Thoracic aorta (tissue), 2 donors: ENCODE results near the gene SCGB2A2. TPM values are rescaled to one million over a fixed set of nuclear protein-coding genes. Genes with fewer than 3 reads are reported as not detected.

Experiments
- ATAC-seq: fragments of 150-250 bp; one replicate; pipeline ENCODE4 v1.8.0; 2017; ENCODE audit warnings: low read depth; ENCODE audit not compliant: insufficient number of reproducible peaks, low FRiP score
- DNase-seq: peaks from one replicate; pipeline ENCODE4 v3.0.0-alpha.2; 2020; ENCODE audit warnings: low spot score
- H3K27ac ChIP-seq, 2 donors: fragments of 200-600 bp; sonication (generic); 1 replicate in 1 of 2; 2 replicates in 1 of 2; pipeline ENCODE4 v1.5.1; 2016; ENCODE audit warnings: mild to moderate bottlenecking in 2 of 2, moderate library complexity in 2 of 2
- H3K27me3 ChIP-seq: fragments of 200-600 bp; sonication (generic); replicated peaks from 2 replicates; pipeline ENCODE4 v1.6.0; 2016; ENCODE audit warnings: mild to moderate bottlenecking; ENCODE audit not compliant: insufficient read depth
- H3K36me3 ChIP-seq: fragments of 200-600 bp; sonication (generic); one replicate; pipeline ENCODE4 v1.5.1; 2016
- H3K4me1 ChIP-seq, 2 donors: fragments of 200-600 bp; sonication (generic); 1 replicate in 1 of 2; 2 replicates in 1 of 2; pipeline versions ENCODE4 v1.5.1 to v1.6.0; 2016; ENCODE audit warnings: low read depth in 2 of 2, mild to moderate bottlenecking in 1 of 2; ENCODE audit not compliant: control insufficient read depth in 1 of 2
- H3K4me3 ChIP-seq: fragments of 200-600 bp; sonication (generic); 2 replicates; pipeline ENCODE4 v1.5.1; 2016; ENCODE audit warnings: mild to moderate bottlenecking
- H3K9me3 ChIP-seq: fragments of 200-600 bp; sonication (generic); 2 replicates; pipeline ENCODE4 v1.5.1; 2016
- CTCF ChIP-seq: fragments of 200-600 bp; sonication (generic); IDR thresholded peaks from one replicate; pipeline ENCODE4 v1.5.1; 2019; ENCODE audit warnings: antibody characterized with exemption
- total RNA-seq, 2 donors: library from RNA; depleted of rRNA; stranded (reverse); fragments of >200 nt; gene quantifications; one replicate each; pipeline versions ENCODE4 v1.1.0 to v1.2.3, GENCODE V29; 2016

SCGB2A2 gene
- 1 to 10 TPM in 1 of 2 donors, not detected in 1; 3.7 TPM for total RNA-seq

- no peaks in the 10 kb centered on the region for H3K4me1 ChIP-seq
- DNase-seq (no peak), ATAC-seq (no peak)
- no peak for TF ChIP-seq CTCF
- H3K36me3 ChIP-seq = no peaks in the 10 kb centered on the region
- H3K9me3 ChIP-seq = no peaks in the 10 kb centered on the region
- H3K27ac ChIP-seq = no peak within 1 kb of the TSS
- no peaks in the 10 kb centered on the region for H3K27me3 ChIP-seq
- no peak within 1 kb of the TSS for H3K4me3 ChIP-seq
Measured at GRCh38 chr11:62269654-62270278, at the start of gene SCGB2A2. TSS of gene SCGB2A2 (plus strand) at chr11:62270158. CDS start at chr11:62270217, 59 bp downstream.

GRCh38 chr11:62221498-62221897 lies 48.5 kb upstream of the SCGB2A2 start:
- Histone ChIP-seq H3K4me1 (no peaks in the 10 kb centered on the region), H3K4me3 (no peak overlapping the region), H3K36me3 (no peaks in the 10 kb centered on the region), H3K9me3 (peaks cover 31% of the 10 kb centered on the region), H3K27ac (no peak overlapping the region), H3K27me3 (no peaks in the 10 kb centered on the region)
- no peak for TF ChIP-seq CTCF
- ATAC-seq = no peak
- no peak for DNase-seq

GRCh38 chr11:62223095-62223494 lies 46.9 kb upstream of the SCGB2A2 start:
- ATAC-seq = no peak
- no peak for DNase-seq
- Histone ChIP-seq H3K4me1 (no peaks in the 10 kb centered on the region), H3K27me3 (no peaks in the 10 kb centered on the region), H3K27ac (no peak overlapping the region), H3K36me3 (no peaks in the 10 kb centered on the region), H3K4me3 (no peak overlapping the region), H3K9me3 (peaks cover 31% of the 10 kb centered on the region)
- TF ChIP-seq CTCF = no peak

GRCh38 chr11:62233730-62234129 lies 36.2 kb upstream of the SCGB2A2 start:
- DNase-seq = no peak
- Histone ChIP-seq H3K4me1 (no peaks in the 10 kb centered on the region), H3K4me3 (no peak overlapping the region), H3K27me3 (no peaks in the 10 kb centered on the region), H3K9me3 (no peaks in the 10 kb centered on the region), H3K36me3 (no peaks in the 10 kb centered on the region), H3K27ac (no peak overlapping the region)
- no peak for ATAC-seq
- TF ChIP-seq CTCF = no peak

GRCh38 chr11:62236187-62236586 lies 33.8 kb upstream of the SCGB2A2 start:
- no peak for ATAC-seq
- TF ChIP-seq CTCF = no peak
- Histone ChIP-seq H3K9me3 (no peaks in the 10 kb centered on the region), H3K27ac (no peak overlapping the region), H3K36me3 (no peaks in the 10 kb centered on the region), H3K4me3 (no peak overlapping the region), H3K27me3 (no peaks in the 10 kb centered on the region), H3K4me1 (no peaks in the 10 kb centered on the region)
- DNase-seq = no peak
